Liver (tissue), 9 donors: Measurements from ENCODE around the gene ZNF358. TPM values are rescaled to one million over a fixed set of nuclear protein-coding genes. Genes with fewer than 3 reads are reported as not detected.

Source experiments
- DNase-seq: peaks from one replicate; pipeline ENCODE4 v3.0.0-alpha.2; 2017; ENCODE audit warnings: low spot score
- H3K27ac ChIP-seq, 2 donors: one replicate each; pipeline ENCODE4 v1.7.0; 2013; ENCODE audit warnings: inconsistent platforms in 2 of 2, low read length in 2 of 2, control low read depth in 1 of 2, low read depth in 1 of 2, mild to moderate bottlenecking in 1 of 2
- H3K27me3 ChIP-seq, 4 donors: one replicate each; pipeline versions ENCODE4 v1.6.1 to v1.7.0; 2013; ENCODE audit warnings: low read length in 3 of 4, inconsistent platforms in 1 of 4, mild to moderate bottlenecking in 1 of 4, moderate library complexity in 1 of 4; ENCODE audit not compliant: control insufficient read depth in 4 of 4, insufficient read depth in 4 of 4
- H3K36me3 ChIP-seq, 4 donors: one replicate each; pipeline versions ENCODE4 v1.6.1 to v1.7.0; 2013; ENCODE audit warnings: low read length in 3 of 4, mild to moderate bottlenecking in 3 of 4, low read depth in 1 of 4, moderate library complexity in 1 of 4; ENCODE audit not compliant: control insufficient read depth in 4 of 4, insufficient read depth in 3 of 4
- H3K4me1 ChIP-seq, 4 donors: one replicate each; pipeline versions ENCODE4 v1.6.1 to v1.7.0; 2013; ENCODE audit warnings: low read length in 3 of 4, mild to moderate bottlenecking in 3 of 4, moderate library complexity in 1 of 4; ENCODE audit not compliant: control insufficient read depth in 4 of 4, insufficient read depth in 4 of 4
- H3K4me3 ChIP-seq, 3 donors: one replicate each; pipeline versions ENCODE4 v1.6.1 to v1.7.0; 2013; ENCODE audit warnings: low read length in 3 of 3, control low read depth in 1 of 3, low read depth in 1 of 3, mild to moderate bottlenecking in 1 of 3
- H3K9ac ChIP-seq, 2 donors: one replicate each; pipeline ENCODE4 v1.7.0; 2013; ENCODE audit warnings: low read length in 2 of 2, mild to moderate bottlenecking in 2 of 2, moderate library complexity in 2 of 2, control low read depth in 1 of 2, low read depth in 1 of 2
- H3K9me3 ChIP-seq, 4 donors: one replicate each; pipeline versions ENCODE4 v1.6.1 to v1.7.0; 2013; ENCODE audit warnings: low read length in 3 of 4; ENCODE audit not compliant: control insufficient read depth in 4 of 4
- EGR1 ChIP-seq, 2 donors: IDR thresholded peaks; 2 replicates each; pipeline ENCODE4 v1.6.1; 2016 to 2018; ENCODE audit warnings: antibody characterized with exemption in 2 of 2, low read depth in 2 of 2
- FOXA1 ChIP-seq: IDR thresholded peaks from 2 replicates; pipeline ENCODE4 v1.6.1; 2016; ENCODE audit warnings: antibody characterized with exemption
- FOXA2 ChIP-seq: IDR thresholded peaks from 2 replicates; pipeline ENCODE4 v1.6.1; 2016; ENCODE audit warnings: antibody characterized with exemption
- GABPA ChIP-seq, 2 donors: IDR thresholded peaks in 1 of 2; conservative IDR thresholded peaks in 1 of 2; 2 replicates each; pipeline ENCODE4 v1.6.1; 2016; ENCODE audit warnings: antibody characterized with exemption in 2 of 2, mild to moderate bottlenecking in 1 of 2, moderate library complexity in 1 of 2
- HNF4A ChIP-seq, 2 donors: conservative IDR thresholded peaks; 2 replicates each; pipeline ENCODE4 v1.6.1; 2016; ENCODE audit warnings: antibody characterized with exemption in 2 of 2, mild to moderate bottlenecking in 2 of 2
- HNF4G ChIP-seq: IDR thresholded peaks from 2 replicates; pipeline ENCODE4 v1.6.1; 2016; ENCODE audit warnings: antibody characterized with exemption
- JUND ChIP-seq, 2 donors: IDR thresholded peaks; 2 replicates each; pipeline ENCODE4 v1.6.1; 2016; ENCODE audit warnings: antibody characterized with exemption in 2 of 2
- NR2F2 ChIP-seq: IDR thresholded peaks from 2 replicates; pipeline ENCODE4 v1.6.1; 2016; ENCODE audit warnings: antibody characterized with exemption
- RAD21 ChIP-seq, 2 donors: IDR thresholded peaks; 2 replicates each; pipeline ENCODE4 v1.6.1; 2016; ENCODE audit warnings: antibody characterized with exemption in 2 of 2, mild to moderate bottlenecking in 2 of 2
- RXRA ChIP-seq, 2 donors: IDR thresholded peaks; 2 replicates each; pipeline ENCODE4 v1.6.1; 2017 to 2018; ENCODE audit warnings: antibody characterized with exemption in 2 of 2, mild to moderate bottlenecking in 1 of 2
- SP1 ChIP-seq: IDR thresholded peaks from 2 replicates; pipeline ENCODE4 v1.6.1; 2018; ENCODE audit warnings: antibody characterized with exemption, mild to moderate bottlenecking
- TAF1 ChIP-seq: conservative IDR thresholded peaks from 2 replicates; pipeline ENCODE4 v1.6.1; 2016; ENCODE audit warnings: antibody characterized with exemption, mild to moderate bottlenecking
- YY1 ChIP-seq: IDR thresholded peaks from 2 replicates; pipeline ENCODE4 v1.6.1; 2016; ENCODE audit warnings: antibody characterized with exemption, mild to moderate bottlenecking
- ZBTB33 ChIP-seq: IDR thresholded peaks from 2 replicates; pipeline ENCODE4 v1.6.1; 2016; ENCODE audit warnings: antibody characterized with exemption
- WGBS: extraction: QIAGEN DNeasy Blood & Tissue Kit; methylation state at CpG from one replicate; pipeline ENCODE4 v1.1.7; 2013; 5-methylcytosine and 5-hydroxymethylcytosine counted together
- polyA plus RNA-seq, 2 donors: library from polyadenylated mRNA; stranded (reverse) in 1 of 2; unstranded in 1 of 2; fragments of 200-250 nt in 1 of 2; fragments of >200 nt in 1 of 2; fragmentation: Nextera tagmentation in 1 of 2; extraction: Ambion mirVana in 1 of 2; gene quantifications; one replicate each; pipeline versions ENCODE4 v1.2.1 to v1.2.3, GENCODE V29; 2013 to 2015
- total RNA-seq, 2 donors: library from RNA; depleted of rRNA; stranded (reverse); fragments of >200 nt; gene quantifications; one replicate each; pipeline ENCODE4 v1.2.3, GENCODE V29; 2014
- TF ChIP-seq, protein P1 (sequence below): IDR thresholded peaks from 2 replicates; pipeline ENCODE4 v1.6.1; 2016; ENCODE audit warnings: antibody characterized with exemption
- TF ChIP-seq, protein P2 (sequence below): IDR thresholded peaks from 2 replicates; pipeline ENCODE4 v1.6.1; 2016; ENCODE audit warnings: antibody characterized with exemption
- TF ChIP-seq, protein P3 (sequence below): IDR thresholded peaks from 2 replicates; pipeline ENCODE4 v1.6.1; 2016; ENCODE audit warnings: antibody characterized with exemption, mild to moderate bottlenecking
- TF ChIP-seq, protein P4 (sequence below): fragments of 150-350 bp; IDR thresholded peaks from 2 replicates; pipeline ENCODE4 v1.5.1; 2017; ENCODE audit warnings: improper control_type of control experiment, low read depth, low read length; ENCODE audit not compliant: missing input control
- donor health status: healthy.
- donor health status: healthy.
- donor health status: healthy.
- donor health status: healthy.
- donor health status: healthy.

ZNF358 gene
- total and polyA plus RNA-seq, 4 donors = 5.7 to 18.2 (median 12.5) TPM

- TF ChIP-seq HNF4G (no peak), SP1 (no peak), EGR1 (IDR thresholded peaks at IDR 0.05; ENCODE audit: low read depth in 2 of 2) (no peak), ZBTB33 (no peak), FOXA2 (no peak), RXRA (IDR thresholded peaks at IDR 0.05) (no peak), JUND (IDR thresholded peaks at IDR 0.05) (no peak), YY1 (no peak), FOXA1 (no peak), HNF4A (conservative IDR thresholded peaks at IDR 0.05) (no peak), GABPA (IDR thresholded peaks at IDR 0.05 in 1 of 2, conservative IDR thresholded peaks at IDR 0.05 in 1 of 2) (no peak), RAD21 (IDR thresholded peaks at IDR 0.05) (no peak), TAF1 (no peak), NR2F2 (no peak)
- TF ChIP-seq, protein P1, sequence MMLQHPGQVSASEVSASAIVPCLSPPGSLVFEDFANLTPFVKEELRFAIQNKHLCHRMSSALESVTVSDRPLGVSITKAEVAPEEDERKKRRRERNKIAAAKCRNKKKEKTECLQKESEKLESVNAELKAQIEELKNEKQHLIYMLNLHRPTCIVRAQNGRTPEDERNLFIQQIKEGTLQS = no peak
- TF ChIP-seq, protein P2, sequence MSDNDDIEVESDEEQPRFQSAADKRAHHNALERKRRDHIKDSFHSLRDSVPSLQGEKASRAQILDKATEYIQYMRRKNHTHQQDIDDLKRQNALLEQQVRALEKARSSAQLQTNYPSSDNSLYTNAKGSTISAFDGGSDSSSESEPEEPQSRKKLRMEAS = no peak
- TF ChIP-seq, protein P3, sequence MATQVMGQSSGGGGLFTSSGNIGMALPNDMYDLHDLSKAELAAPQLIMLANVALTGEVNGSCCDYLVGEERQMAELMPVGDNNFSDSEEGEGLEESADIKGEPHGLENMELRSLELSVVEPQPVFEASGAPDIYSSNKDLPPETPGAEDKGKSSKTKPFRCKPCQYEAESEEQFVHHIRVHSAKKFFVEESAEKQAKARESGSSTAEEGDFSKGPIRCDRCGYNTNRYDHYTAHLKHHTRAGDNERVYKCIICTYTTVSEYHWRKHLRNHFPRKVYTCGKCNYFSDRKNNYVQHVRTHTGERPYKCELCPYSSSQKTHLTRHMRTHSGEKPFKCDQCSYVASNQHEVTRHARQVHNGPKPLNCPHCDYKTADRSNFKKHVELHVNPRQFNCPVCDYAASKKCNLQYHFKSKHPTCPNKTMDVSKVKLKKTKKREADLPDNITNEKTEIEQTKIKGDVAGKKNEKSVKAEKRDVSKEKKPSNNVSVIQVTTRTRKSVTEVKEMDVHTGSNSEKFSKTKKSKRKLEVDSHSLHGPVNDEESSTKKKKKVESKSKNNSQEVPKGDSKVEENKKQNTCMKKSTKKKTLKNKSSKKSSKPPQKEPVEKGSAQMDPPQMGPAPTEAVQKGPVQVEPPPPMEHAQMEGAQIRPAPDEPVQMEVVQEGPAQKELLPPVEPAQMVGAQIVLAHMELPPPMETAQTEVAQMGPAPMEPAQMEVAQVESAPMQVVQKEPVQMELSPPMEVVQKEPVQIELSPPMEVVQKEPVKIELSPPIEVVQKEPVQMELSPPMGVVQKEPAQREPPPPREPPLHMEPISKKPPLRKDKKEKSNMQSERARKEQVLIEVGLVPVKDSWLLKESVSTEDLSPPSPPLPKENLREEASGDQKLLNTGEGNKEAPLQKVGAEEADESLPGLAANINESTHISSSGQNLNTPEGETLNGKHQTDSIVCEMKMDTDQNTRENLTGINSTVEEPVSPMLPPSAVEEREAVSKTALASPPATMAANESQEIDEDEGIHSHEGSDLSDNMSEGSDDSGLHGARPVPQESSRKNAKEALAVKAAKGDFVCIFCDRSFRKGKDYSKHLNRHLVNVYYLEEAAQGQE = no peak
- TF ChIP-seq, protein P4, sequence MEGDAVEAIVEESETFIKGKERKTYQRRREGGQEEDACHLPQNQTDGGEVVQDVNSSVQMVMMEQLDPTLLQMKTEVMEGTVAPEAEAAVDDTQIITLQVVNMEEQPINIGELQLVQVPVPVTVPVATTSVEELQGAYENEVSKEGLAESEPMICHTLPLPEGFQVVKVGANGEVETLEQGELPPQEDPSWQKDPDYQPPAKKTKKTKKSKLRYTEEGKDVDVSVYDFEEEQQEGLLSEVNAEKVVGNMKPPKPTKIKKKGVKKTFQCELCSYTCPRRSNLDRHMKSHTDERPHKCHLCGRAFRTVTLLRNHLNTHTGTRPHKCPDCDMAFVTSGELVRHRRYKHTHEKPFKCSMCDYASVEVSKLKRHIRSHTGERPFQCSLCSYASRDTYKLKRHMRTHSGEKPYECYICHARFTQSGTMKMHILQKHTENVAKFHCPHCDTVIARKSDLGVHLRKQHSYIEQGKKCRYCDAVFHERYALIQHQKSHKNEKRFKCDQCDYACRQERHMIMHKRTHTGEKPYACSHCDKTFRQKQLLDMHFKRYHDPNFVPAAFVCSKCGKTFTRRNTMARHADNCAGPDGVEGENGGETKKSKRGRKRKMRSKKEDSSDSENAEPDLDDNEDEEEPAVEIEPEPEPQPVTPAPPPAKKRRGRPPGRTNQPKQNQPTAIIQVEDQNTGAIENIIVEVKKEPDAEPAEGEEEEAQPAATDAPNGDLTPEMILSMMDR = no peak
- 99% methylated on average over 7 of the region's 7 CpGs for WGBS
- no peak for DNase-seq
- Histone ChIP-seq H3K27me3 (no peaks in the 10 kb centered on the region), H3K4me1 (peaks cover 3 to 9% (median 6%) of the 10 kb centered on the region in 4 donors), H3K36me3 (peaks cover 0 to 21% (median 5%) of the 10 kb centered on the region in 4 donors), H3K9ac (no peak overlapping the region), H3K9me3 (no peaks in the 10 kb centered on the region), H3K27ac (no peak overlapping the region), H3K4me3 (no peak overlapping the region)
These were observed 12.3 kb downstream of the ZNF358 start for GRCh38 chr19:7528192-7528519.
